ENCODE data around the gene MACROD2.

GRCh38 chr20:14155361-14155760 lies 160.0 kb downstream of the MACROD2 start:
- TF ChIP-seq HMGXB4 (CRISPR knock-in tag; IDR thresholded peaks at IDR 0.05; ENCODE audit: borderline replicate concordance): no peak
- no peak for TF ChIP-seq CTCF (IDR thresholded peaks at IDR 0.05)
- no peak for TF ChIP-seq JUN (IDR thresholded peaks at IDR 0.05)

All from A549 (cell line).